Panc1 (cell line): ENCODE measurements around the gene MSLN. TPM values are rescaled to one million over a fixed set of nuclear protein-coding genes. Genes with fewer than 3 reads are reported as not detected.

ENCODE experiments used
- ATAC-seq: fragments of 200-7000 bp; cut with Tn5 transposase; 2 replicates; pipeline ENCODE4 v1.9.1; 2020; ENCODE audit warnings: mild to moderate bottlenecking, moderate library complexity
- BruUV-seq: library from RNA; stranded (reverse); fragments of 400-500 nt; replicated peaks from 2 replicates; lab custom pipeline; 2021; lab: Mats Ljungman, UMichigan
- CTCF ChIA-PET: fragments of 300-600 bp; sonication (Branson Sonifier 250); formaldehyde crosslinking; loops from one replicate; lab custom pipeline; 2022; ENCODE audit warnings: antibody characterized with exemption; lab: Charles Lee
- POLR2A ChIA-PET: fragments of 300-600 bp; sonication (Branson Sonifier 250); formaldehyde crosslinking; loops from one replicate; lab custom pipeline; 2022; ENCODE audit warnings: antibody characterized with exemption; lab: Charles Lee
- DNase-seq: peaks from one replicate; pipeline ENCODE4 v3.0.0-alpha.2; 2010; ENCODE audit warnings: low read depth, low spot score
- H3K27ac ChIP-seq: 2 replicates; pipeline ENCODE4 v1.5.1; 2011; ENCODE audit warnings: mild to moderate bottlenecking, low read length, inconsistent platforms
- H3K27me3 ChIP-seq: fragments of 200-500 bp; sonication (Bioruptor generic); 2 replicates; pipeline ENCODE4 v1.6.0; 2014; ENCODE audit warnings: low read length, inconsistent platforms; ENCODE audit not compliant: control insufficient read depth, insufficient read depth
- H3K36me3 ChIP-seq: fragments of 200-500 bp; sonication (Bioruptor generic); 2 replicates; pipeline ENCODE4 v1.5.1; 2014; ENCODE audit warnings: inconsistent platforms, mild to moderate bottlenecking, low read length, moderate library complexity; ENCODE audit not compliant: control insufficient read depth, insufficient read depth
- H3K4me1 ChIP-seq: 2 replicates; pipeline ENCODE4 v1.5.1; 2011; ENCODE audit warnings: inconsistent platforms, mild to moderate bottlenecking, low read length, moderate library complexity; ENCODE audit not compliant: control insufficient read depth, insufficient read depth
- H3K4me3 ChIP-seq, 2 experiments: 2 replicates each; pipeline ENCODE4 v1.5.1; 2011 to 2012; ENCODE audit warnings: low read depth in 2 of 2, low read length in 2 of 2, mild to moderate bottlenecking in 2 of 2, inconsistent platforms in 1 of 2, moderate library complexity in 1 of 2
- H3K9me3 ChIP-seq: fragments of 200-500 bp; sonication (Bioruptor generic); 2 replicates; pipeline ENCODE4 v1.5.1; 2014; ENCODE audit warnings: low read depth, mild to moderate bottlenecking, inconsistent platforms, low read length, moderate library complexity; ENCODE audit not compliant: control insufficient read depth, insufficient read depth
- POLR2AphosphoS5 ChIP-seq: IDR thresholded peaks from 2 replicates; pipeline ENCODE4 v1.6.1; 2012; ENCODE audit warnings: mild to moderate bottlenecking, low read depth, low read length, moderate library complexity
- SIN3A ChIP-seq: IDR thresholded peaks from 2 replicates; pipeline ENCODE4 v1.6.1; 2012; ENCODE audit warnings: low read depth, mild to moderate bottlenecking, low read length, moderate library complexity, borderline replicate concordance; ENCODE audit not compliant: insufficient read depth
- TCF7L2 ChIP-seq: IDR thresholded peaks from 2 replicates; pipeline ENCODE4 v1.6.1; 2011; ENCODE audit warnings: mild to moderate bottlenecking, low read depth, low read length, inconsistent platforms
- in situ Hi-C: cut with HindIII; loops from 2 replicates; pipeline ENCODE4 v1.10.0; 2016; ENCODE audit warnings: low sequenced_read_pairs, low pct_unique_long_range_greater_than_20kb
- intact Hi-C: fragments of 100-400 bp; cut with micrococcal nuclease; formaldehyde crosslinking; loops from one replicate; pipeline ENCODE4 v1.10.0; 2022; ENCODE audit not compliant: unreplicated experiment
- total RNA-seq: library from RNA; stranded (reverse); gene quantifications from one replicate; pipeline ENCODE4 v1.2.1, GENCODE V29; 2021; ENCODE audit not compliant: unreplicated experiment
- TF ChIP-seq, protein P1 (sequence below): fragments of 450-650 bp; IDR thresholded peaks from 2 replicates; pipeline ENCODE4 v1.5.1; 2017; ENCODE audit warnings: mild to moderate bottlenecking
- TF ChIP-seq, protein P2 (sequence below), 2 experiments: IDR thresholded peaks; 2 replicates each; pipeline ENCODE4 v1.6.1; 2011 to 2012; ENCODE audit warnings: low read depth in 2 of 2, control low read depth in 1 of 2, low read length in 1 of 2, mild to moderate bottlenecking in 1 of 2, moderate library complexity in 1 of 2; ENCODE audit not compliant: insufficient read depth in 1 of 2

The MSLN gene
- total RNA-seq, 1 experiment from 2014 or later = 1.1 TPM

DNA sequence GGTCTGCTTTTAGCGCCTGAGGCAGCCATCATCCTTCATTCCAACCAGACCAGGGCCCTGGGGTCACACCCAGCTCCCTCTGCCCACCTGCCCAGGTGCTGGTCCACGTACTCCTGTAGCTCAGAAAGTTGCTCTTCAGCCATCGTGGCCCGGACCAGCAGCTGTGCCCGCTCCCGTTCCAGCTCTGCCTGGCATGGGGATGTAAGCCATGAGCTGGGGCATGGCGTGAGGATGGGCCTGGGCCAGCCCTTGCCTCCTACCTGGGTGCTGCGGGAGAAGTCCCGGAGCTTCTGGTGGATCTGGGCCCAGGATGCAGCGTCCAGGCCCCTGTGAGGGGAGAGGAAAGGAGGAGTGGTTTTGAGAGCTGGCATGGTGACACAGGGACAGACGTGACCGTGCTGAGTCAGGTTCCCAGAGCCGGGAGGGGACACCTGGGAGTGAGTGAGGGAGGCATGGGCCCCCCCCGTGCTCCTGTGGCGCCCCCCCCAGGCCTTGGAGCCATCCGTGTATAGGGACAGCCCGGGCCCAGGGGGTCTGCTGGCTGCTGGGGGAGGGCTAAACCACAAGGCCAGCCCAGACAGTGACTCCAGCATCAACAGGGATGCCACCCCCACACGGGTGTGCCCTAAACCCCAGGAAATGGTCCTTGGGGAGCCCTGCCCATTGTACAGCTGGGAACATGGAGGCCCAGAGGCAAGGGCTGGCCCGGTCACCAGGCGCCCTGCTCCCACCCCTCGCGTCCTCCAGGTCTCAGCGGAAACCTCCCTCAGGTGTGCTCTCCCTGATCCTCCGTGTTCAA lies 37.5 kb upstream of the MSLN start:
- POLR2A ChIA-PET = interaction anchor here (1.1 kb wide), 1 partner anchor 8 kb away, joined by 5 read pairs; the partner anchor contains the start of gene METRN
- H3K27me3 ChIP-seq = no peaks in the 10 kb centered on the region
- peaks cover 32% of the 10 kb centered on the region for H3K4me1 ChIP-seq
- DNase-seq = no peak
- no peaks in the 10 kb centered on the region; the same call in 1 of the 2 replicates for H3K36me3 ChIP-seq
- CTCF ChIA-PET = interaction anchor here (0.5 to 2.1 kb wide), 2 partner anchors 10 to 1695 kb away, joined by 3 to 7 read pairs; no protein-coding TSS in a partner anchor
- ATAC-seq = no peak
- in situ Hi-C loops (no loop called here), intact Hi-C loops (no loop called here)
- no peak overlapping the region for H3K27ac ChIP-seq
- no TSS peak for BruUV-seq
- H3K4me3 ChIP-seq = no peak overlapping the region
- H3K9me3 ChIP-seq = no peaks in the 10 kb centered on the region
- TF ChIP-seq TCF7L2 (no peak), POLR2AphosphoS5 (no peak), SIN3A (no peak)
- TF ChIP-seq, protein P1, sequence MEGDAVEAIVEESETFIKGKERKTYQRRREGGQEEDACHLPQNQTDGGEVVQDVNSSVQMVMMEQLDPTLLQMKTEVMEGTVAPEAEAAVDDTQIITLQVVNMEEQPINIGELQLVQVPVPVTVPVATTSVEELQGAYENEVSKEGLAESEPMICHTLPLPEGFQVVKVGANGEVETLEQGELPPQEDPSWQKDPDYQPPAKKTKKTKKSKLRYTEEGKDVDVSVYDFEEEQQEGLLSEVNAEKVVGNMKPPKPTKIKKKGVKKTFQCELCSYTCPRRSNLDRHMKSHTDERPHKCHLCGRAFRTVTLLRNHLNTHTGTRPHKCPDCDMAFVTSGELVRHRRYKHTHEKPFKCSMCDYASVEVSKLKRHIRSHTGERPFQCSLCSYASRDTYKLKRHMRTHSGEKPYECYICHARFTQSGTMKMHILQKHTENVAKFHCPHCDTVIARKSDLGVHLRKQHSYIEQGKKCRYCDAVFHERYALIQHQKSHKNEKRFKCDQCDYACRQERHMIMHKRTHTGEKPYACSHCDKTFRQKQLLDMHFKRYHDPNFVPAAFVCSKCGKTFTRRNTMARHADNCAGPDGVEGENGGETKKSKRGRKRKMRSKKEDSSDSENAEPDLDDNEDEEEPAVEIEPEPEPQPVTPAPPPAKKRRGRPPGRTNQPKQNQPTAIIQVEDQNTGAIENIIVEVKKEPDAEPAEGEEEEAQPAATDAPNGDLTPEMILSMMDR = no peak
- TF ChIP-seq, protein P2, sequence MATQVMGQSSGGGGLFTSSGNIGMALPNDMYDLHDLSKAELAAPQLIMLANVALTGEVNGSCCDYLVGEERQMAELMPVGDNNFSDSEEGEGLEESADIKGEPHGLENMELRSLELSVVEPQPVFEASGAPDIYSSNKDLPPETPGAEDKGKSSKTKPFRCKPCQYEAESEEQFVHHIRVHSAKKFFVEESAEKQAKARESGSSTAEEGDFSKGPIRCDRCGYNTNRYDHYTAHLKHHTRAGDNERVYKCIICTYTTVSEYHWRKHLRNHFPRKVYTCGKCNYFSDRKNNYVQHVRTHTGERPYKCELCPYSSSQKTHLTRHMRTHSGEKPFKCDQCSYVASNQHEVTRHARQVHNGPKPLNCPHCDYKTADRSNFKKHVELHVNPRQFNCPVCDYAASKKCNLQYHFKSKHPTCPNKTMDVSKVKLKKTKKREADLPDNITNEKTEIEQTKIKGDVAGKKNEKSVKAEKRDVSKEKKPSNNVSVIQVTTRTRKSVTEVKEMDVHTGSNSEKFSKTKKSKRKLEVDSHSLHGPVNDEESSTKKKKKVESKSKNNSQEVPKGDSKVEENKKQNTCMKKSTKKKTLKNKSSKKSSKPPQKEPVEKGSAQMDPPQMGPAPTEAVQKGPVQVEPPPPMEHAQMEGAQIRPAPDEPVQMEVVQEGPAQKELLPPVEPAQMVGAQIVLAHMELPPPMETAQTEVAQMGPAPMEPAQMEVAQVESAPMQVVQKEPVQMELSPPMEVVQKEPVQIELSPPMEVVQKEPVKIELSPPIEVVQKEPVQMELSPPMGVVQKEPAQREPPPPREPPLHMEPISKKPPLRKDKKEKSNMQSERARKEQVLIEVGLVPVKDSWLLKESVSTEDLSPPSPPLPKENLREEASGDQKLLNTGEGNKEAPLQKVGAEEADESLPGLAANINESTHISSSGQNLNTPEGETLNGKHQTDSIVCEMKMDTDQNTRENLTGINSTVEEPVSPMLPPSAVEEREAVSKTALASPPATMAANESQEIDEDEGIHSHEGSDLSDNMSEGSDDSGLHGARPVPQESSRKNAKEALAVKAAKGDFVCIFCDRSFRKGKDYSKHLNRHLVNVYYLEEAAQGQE (IDR thresholded peaks at IDR 0.05; ENCODE audit: insufficient read depth in 1 of 2, low read depth in 2 of 2, low read length in 1 of 2) = no peak

DNA sequence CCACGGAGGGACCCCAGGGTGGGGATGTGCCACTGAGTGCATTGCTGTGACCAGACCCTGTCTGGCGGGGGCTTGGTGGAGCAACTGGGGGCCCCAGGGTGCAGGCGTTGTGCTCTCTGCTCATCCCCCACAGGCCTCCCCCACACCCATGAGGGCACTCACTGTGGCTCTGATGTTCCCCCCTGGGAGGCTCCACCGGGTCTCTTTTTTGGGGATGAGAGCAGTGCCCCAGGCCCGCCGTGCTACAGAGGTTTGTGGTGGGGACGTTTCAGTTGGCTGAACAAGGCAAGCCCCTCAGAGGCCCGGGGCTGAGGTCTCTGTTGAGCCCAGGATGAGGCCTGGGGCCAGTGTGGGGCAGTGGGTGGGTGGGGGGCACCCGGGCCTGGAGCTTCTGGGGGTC lies 36.8 kb upstream of the MSLN start:
- ChIA-PET POLR2A (interaction anchor here (0.8 to 1.1 kb wide), 2 partner anchors 9 to 10 kb away, joined by 3 to 5 read pairs; partner anchors contain the start of gene METRN), CTCF (interaction anchor here (0.5 to 2.1 kb wide), 2 partner anchors 11 to 12 kb away, joined by 6 to 7 read pairs; no protein-coding TSS in a partner anchor)
- in situ Hi-C loops = no loop called here
- no peaks in the 10 kb centered on the region; the same call in 1 of the 2 replicates for H3K36me3 ChIP-seq
- ATAC-seq = no peak
- H3K27me3 ChIP-seq = no peaks in the 10 kb centered on the region
- H3K4me1 ChIP-seq = peaks cover 25% of the 10 kb centered on the region
- H3K4me3 ChIP-seq = no peak overlapping the region
- intact Hi-C loops = no loop called here
- no peak overlapping the region for H3K27ac ChIP-seq
- no peaks in the 10 kb centered on the region for H3K9me3 ChIP-seq
- TF ChIP-seq SIN3A (no peak), TCF7L2 (no peak)
- BruUV-seq = no TSS peak
- DNase-seq = no peak
